PFSK-1 (cell line): ENCODE results near the gene MYF6.

ENCODE experiments used
- FOXP2 ChIP-seq: optimal IDR thresholded peaks from 2 replicates; pipeline ENCODE3; 2011; ENCODE audit warnings: borderline replicate concordance, control low read depth, inconsistent platforms; ENCODE audit not compliant: insufficient read depth; ENCODE audit errors: extremely low read length, extremely low read depth
- POLR2AphosphoS5 ChIP-seq: IDR thresholded peaks from 2 replicates; pipeline ENCODE4 v1.6.1; 2012; ENCODE audit warnings: low read depth, mild to moderate bottlenecking, control low read depth, low read length, moderate library complexity
- SIN3A ChIP-seq: IDR thresholded peaks from 2 replicates; pipeline ENCODE4 v1.6.1; 2012; ENCODE audit warnings: mild to moderate bottlenecking, low read length, moderate library complexity, borderline replicate concordance; ENCODE audit not compliant: insufficient read depth
- TAF1 ChIP-seq: IDR thresholded peaks from 2 replicates; pipeline ENCODE4 v1.6.1; 2012; ENCODE audit warnings: low read length, control low read depth, borderline replicate concordance; ENCODE audit not compliant: insufficient read depth
- TF ChIP-seq, protein P1 (sequence below), 2 experiments: IDR thresholded peaks; 2 replicates each; pipeline versions ENCODE4 v1.6.1 to v1.8.0; 2011 to 2012; ENCODE audit warnings: low read depth in 2 of 2, low read length in 2 of 2, control low read depth in 1 of 2, inconsistent platforms in 1 of 2, mild to moderate bottlenecking in 1 of 2, moderate library complexity in 1 of 2; ENCODE audit not compliant: insufficient read depth in 1 of 2

Gene MYF6

DNA sequence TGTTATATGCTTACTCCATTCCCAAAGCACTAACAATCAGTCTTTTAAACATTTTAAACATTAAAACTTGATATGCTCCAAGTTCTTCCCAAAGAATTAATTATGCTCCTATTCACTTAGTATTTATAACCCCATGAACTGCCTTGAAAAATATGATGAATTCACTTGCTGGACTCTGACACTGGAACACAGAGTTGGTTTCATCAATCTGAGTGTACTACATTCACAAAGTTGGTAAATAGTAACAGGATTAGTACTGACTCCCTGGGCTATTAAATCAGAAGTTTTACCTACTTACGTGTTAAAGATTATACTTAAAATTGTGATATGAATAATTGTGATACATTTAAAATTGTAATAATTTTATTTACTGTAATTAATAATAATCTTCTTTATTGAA, 17.3 kb upstream of the MYF6 start:
- no peak for TF ChIP-seq POLR2AphosphoS5
- TF ChIP-seq, protein P1, sequence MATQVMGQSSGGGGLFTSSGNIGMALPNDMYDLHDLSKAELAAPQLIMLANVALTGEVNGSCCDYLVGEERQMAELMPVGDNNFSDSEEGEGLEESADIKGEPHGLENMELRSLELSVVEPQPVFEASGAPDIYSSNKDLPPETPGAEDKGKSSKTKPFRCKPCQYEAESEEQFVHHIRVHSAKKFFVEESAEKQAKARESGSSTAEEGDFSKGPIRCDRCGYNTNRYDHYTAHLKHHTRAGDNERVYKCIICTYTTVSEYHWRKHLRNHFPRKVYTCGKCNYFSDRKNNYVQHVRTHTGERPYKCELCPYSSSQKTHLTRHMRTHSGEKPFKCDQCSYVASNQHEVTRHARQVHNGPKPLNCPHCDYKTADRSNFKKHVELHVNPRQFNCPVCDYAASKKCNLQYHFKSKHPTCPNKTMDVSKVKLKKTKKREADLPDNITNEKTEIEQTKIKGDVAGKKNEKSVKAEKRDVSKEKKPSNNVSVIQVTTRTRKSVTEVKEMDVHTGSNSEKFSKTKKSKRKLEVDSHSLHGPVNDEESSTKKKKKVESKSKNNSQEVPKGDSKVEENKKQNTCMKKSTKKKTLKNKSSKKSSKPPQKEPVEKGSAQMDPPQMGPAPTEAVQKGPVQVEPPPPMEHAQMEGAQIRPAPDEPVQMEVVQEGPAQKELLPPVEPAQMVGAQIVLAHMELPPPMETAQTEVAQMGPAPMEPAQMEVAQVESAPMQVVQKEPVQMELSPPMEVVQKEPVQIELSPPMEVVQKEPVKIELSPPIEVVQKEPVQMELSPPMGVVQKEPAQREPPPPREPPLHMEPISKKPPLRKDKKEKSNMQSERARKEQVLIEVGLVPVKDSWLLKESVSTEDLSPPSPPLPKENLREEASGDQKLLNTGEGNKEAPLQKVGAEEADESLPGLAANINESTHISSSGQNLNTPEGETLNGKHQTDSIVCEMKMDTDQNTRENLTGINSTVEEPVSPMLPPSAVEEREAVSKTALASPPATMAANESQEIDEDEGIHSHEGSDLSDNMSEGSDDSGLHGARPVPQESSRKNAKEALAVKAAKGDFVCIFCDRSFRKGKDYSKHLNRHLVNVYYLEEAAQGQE (IDR thresholded peaks at IDR 0.05; ENCODE audit: insufficient read depth in 1 of 2, low read depth in 2 of 2, low read length in 2 of 2): no peak
- TF ChIP-seq FOXP2: no peak
- no peak for TF ChIP-seq TAF1
- TF ChIP-seq SIN3A: no peak

DNA sequence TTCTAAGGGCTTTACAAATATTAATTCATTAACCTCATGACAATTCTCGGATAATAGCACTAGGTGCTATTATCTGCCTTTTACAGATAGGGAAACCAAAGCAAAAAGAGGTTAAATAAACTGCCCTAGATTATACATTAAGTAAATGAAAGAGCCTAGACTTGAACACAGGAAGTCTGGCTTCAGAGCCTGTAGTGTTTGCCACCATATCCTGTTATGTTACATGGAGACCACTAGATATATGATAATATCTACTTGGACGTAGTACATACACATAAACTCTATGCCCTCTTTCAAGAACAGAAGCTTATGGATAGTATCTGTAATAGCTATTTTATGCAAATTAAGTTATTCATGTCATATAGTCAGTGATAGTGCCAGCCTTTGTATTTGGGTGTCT, 16.9 kb upstream of the MYF6 start:
- TF ChIP-seq POLR2AphosphoS5: no peak
- TF ChIP-seq SIN3A: no peak
- no peak for TF ChIP-seq TAF1
- TF ChIP-seq, protein P1 (IDR thresholded peaks at IDR 0.05; ENCODE audit: insufficient read depth in 1 of 2, low read depth in 2 of 2, low read length in 2 of 2): no peak

DNA sequence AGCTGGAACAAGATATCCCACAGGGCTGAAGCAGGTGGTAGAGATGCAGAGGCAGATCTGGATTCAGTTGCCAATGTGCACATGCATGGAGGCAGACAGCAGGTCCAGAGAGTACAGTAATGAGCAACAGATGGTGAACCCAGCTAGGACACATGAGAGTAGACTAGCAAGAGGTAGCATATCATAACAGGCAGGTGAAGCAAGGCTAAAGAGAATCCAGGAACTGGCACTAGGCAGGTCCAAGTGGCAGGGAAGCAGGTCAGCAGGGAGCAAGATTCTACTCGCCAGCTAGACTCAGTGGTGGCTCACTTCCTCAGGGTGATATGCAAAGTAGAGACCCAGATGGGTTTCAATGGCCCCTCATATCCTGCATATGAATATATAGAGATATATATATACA, 15.3 kb upstream of the MYF6 start:
- TF ChIP-seq SIN3A (no peak), FOXP2 (no peak), TAF1 (no peak), POLR2AphosphoS5 (no peak)
- TF ChIP-seq, protein P1 (IDR thresholded peaks at IDR 0.05; ENCODE audit: insufficient read depth in 1 of 2, low read depth in 2 of 2, low read length in 2 of 2): no peak

DNA sequence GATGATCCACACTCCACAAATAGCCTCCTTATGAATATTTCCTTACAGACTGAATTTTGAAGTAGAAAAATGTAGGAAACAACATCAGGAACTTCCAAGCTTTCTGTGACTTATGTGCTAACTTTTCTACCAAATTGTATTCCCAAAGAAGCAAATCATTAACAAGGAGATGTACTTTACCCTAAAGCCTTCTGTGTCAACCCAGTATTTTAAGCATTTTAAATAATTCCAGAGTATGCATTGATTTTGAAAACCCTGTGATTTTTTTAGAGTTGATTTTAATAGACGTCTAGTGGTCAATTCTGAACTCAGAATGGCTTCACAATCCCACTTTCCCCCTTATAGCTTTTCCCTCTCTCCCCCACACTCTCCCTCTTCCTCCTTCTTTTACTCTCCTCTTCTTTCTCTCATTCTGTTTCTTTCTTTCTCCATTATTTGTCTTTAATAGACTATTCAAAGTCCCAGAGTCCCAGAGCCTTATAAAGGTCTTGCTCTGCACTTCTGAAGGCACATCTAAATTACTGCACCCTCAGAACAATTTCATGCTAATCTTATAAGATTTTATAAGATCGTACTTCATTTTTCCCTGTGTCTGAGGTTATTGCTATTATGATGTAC, 10.1 kb upstream of the MYF6 start:
- TF ChIP-seq, protein P1 (IDR thresholded peaks at IDR 0.05; ENCODE audit: insufficient read depth in 1 of 2, low read depth in 2 of 2, low read length in 2 of 2): no peak
- TF ChIP-seq SIN3A (no peak), FOXP2 (no peak), TAF1 (no peak), POLR2AphosphoS5 (no peak)

DNA sequence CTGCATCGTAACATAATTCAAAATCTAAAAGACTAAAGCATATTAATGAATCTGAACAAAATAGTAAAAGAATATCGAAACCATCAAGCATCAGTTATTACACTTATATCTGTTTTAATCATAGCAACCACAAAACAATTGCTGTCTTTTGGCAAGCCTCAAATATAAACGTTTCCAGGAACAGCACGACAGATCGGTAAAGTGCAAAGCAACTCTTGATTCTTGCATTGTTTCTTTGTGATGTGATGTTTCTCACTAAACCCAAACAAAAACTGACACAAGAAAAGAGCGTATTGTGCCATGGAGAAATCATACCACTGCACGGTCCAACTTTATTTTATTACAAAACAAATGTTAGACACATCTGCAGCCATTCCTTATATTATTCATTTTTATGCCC, 9.2 kb upstream of the MYF6 start:
- no peak for TF ChIP-seq SIN3A
- no peak for TF ChIP-seq TAF1
- TF ChIP-seq POLR2AphosphoS5: no peak
- TF ChIP-seq FOXP2: no peak
- TF ChIP-seq, protein P1 (IDR thresholded peaks at IDR 0.05; ENCODE audit: insufficient read depth in 1 of 2, low read depth in 2 of 2, low read length in 2 of 2): no peak
